Stimulated activated CD8-positive, alpha-beta memory T cell treated with anti-CD3 and anti-CD28 coated beads, Interleukin-7, amount 100 ng/mL, for 4 hours (primary cell): ENCODE data around the gene KLK12.

ENCODE experiments used
- DNase-seq, 2 donors: peaks; one replicate each; pipeline ENCODE4 v3.0.0-alpha.2; 2020; ENCODE audit warnings: low read depth in 2 of 2

The KLK12 gene

GRCh38 chr19:50981587-50982146 is 53.1 kb downstream of the KLK12 start:
- DNase-seq = no peak

- DNase-seq = no peak
Observed at GRCh38 chr19:50980208-50980607, 54.6 kb downstream of the KLK12 start.

- DNase-seq = no peak
Observed at GRCh38 chr19:50979758-50980157, 55.0 kb downstream of the KLK12 start.
